Bronchial epithelial cell (primary cell): Measurements from ENCODE around the gene CCDC121. TPM values are rescaled to one million over a fixed set of nuclear protein-coding genes. Genes with fewer than 3 reads are reported as not detected.

Experiments
- DNase-seq: peaks from one replicate; pipeline ENCODE4 v3.0.0-alpha.2; 2010; ENCODE audit warnings: low read depth
- FAIRE-seq: peaks from 2 replicates; lab custom pipeline; 2011; peaks lifted over from hg19 to GRCh38; lab: Jason Lieb, UNC
- H3K27me3 ChIP-seq: 2 replicates; pipeline ENCODE4 v1.5.1; 2011; ENCODE audit warnings: low read length; ENCODE audit not compliant: control insufficient read depth, insufficient read depth
- H3K36me3 ChIP-seq: 2 replicates; pipeline ENCODE4 v1.5.1; 2011; ENCODE audit warnings: low read length; ENCODE audit not compliant: control insufficient read depth, insufficient read depth
- H3K4me3 ChIP-seq: 2 replicates; pipeline ENCODE4 v1.5.1; 2011; ENCODE audit warnings: mild to moderate bottlenecking, low read depth, low read length, control low read depth
- CTCF ChIP-seq: IDR thresholded peaks from 2 replicates; pipeline ENCODE4 v1.5.1; 2011; ENCODE audit warnings: mild to moderate bottlenecking, moderate library complexity, low read length, control low read depth, inconsistent platforms; ENCODE audit not compliant: insufficient read depth, severe bottlenecking
- total RNA-seq: library from RNA; depleted of rRNA; stranded (reverse); fragments of >200 nt; gene quantifications from 2 replicates; pipeline ENCODE4 v1.2.1, GENCODE V29; 2014

CCDC121 gene
- total RNA-seq, 1 donor from 2014 or later = 0.79 TPM

DNA sequence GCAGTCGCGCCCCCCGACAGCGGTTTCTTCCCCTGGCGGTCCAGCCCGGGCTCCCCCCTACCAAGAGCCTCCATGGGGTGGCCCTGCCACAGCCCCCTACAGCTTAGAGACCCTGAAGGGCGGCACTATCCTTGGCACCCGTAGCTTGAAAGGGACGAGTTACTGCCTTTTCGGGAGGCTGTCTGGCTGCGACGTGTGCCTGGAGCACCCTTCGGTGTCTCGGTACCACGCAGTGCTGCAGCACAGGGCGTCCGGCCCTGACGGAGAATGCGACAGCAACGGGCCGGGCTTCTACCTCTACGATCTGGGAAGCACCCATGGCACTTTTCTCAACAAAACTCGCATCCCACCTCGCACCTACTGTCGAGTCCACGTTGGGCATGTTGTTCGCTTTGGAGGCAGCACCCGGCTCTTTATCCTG, 35.4 kb upstream of the CCDC121 start:
- FAIRE-seq = no peak

DNA sequence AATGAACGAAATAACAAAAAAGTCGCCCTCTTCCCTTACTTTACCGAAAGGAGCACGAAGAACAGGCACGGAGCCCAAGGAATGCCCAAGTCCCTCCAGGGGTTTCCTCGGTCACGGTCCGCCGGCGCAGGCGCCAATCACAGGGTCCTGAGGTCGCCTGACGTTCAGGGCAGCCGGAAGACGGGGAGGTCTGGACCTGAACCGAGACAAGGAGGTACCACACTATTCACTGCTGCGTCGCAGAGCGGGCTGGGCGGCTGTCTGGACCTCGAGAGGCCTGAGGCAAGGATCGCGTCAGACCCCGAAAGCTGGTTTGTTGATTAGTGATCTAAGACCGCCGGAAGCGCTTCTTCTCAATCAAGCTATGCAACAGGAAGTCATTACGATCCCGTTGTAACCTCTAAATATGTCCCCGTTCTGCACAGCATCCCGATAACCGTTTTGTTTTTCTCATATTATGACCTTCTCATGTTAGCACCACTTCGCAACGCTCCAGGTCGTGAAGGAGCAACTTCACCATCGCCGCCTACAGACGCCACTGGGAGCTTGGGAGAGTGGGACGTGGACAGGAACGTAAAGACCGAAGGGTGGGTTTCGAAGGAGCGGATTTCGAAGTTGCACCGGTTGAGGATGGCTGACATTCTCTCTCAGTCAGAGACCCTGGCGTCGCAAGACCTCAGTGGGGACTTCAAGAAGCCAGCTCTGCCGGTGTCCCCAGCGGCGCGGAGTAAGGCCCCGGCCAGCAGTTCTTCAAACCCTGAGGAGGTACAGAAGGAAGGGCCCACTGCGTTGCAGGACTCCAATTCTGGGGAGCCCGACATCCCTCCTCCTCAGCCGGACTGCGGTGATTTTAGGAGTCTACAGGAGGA, 34.7 kb upstream of the CCDC121 start, which contains the start of the genes SLC4A1AP and SUPT7L:
TSS of gene SLC4A1AP (plus strand) at position 605 of the 869 bp plus-strand sequence. CDS start at position 631, 26 bp downstream.
TSS of gene SUPT7L (minus strand) at position 330 of the 869 bp plus-strand sequence. CDS start 1,422 bp downstream, outside the sequence.
- FAIRE-seq (peak; percentile 28), DNase-seq (peak; percentile 79)
- H3K27me3 ChIP-seq = no peaks in the 10 kb centered on the region
- peaks cover 10% of the 10 kb centered on the region for H3K36me3 ChIP-seq
- no peak for TF ChIP-seq CTCF
- peak within 1 kb of the TSS; percentile 88 for H3K4me3 ChIP-seq

More for the DNA sequence above, 35.4 kb upstream of the CCDC121 start:
- TF ChIP-seq CTCF = peak; percentile 11
- H3K27me3 ChIP-seq = no peaks in the 10 kb centered on the region
- DNase-seq = no peak
- peak overlapping the region; percentile 88 for H3K4me3 ChIP-seq
- H3K36me3 ChIP-seq = peaks cover 10% of the 10 kb centered on the region

- FAIRE-seq (no peak), DNase-seq (no peak)
- no peak overlapping the region for H3K4me3 ChIP-seq
- no peak for TF ChIP-seq CTCF
- H3K36me3 ChIP-seq = peaks cover 9% of the 10 kb centered on the region
- H3K27me3 ChIP-seq = no peaks in the 10 kb centered on the region
Observed at GRCh38 chr2:27661371-27661770, 32.6 kb upstream of the CCDC121 start.

DNA sequence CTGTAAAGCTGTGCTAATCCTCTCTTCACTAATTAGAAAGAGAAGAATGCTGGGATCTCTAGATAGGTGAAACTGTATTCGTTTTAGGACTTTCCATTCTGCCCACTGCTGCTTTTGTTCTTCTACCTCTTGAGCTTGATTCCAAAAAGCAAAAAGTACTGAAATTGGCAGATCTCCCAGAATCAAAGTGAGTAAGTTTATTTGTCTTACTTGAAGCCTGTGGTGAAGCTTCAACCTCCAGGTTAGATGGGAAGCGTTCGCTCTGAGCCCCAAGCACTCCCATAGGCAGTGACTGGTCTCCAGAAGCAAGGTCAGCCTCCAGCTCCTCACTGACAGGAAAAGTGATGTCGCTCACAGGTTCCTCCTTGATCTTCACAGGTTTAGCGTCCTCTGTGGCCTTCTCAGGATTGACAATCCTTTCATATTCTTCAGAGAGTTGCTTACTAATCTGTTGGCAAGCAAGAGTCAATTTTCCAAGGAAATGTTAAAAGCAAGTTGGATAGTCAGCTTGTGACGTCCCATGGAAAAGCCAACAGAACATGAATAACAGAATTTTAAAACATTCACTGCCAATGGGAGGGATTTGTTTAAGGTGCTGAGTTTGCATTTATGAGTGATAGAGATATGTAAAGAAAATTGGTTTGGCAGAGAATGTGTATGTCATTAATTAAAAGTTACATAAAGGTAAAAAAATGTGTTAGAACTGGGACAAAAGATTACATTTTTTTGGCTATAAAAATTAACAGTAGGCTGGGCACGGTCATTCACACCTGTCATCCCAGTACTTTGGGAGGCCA, 26.5 kb upstream of the CCDC121 start:
- peaks cover 3% of the 10 kb centered on the region for H3K36me3 ChIP-seq
- no peaks in the 10 kb centered on the region for H3K27me3 ChIP-seq
- no peak for TF ChIP-seq CTCF
- no peak overlapping the region for H3K4me3 ChIP-seq
- FAIRE-seq = peak; percentile 28
- peak; percentile 81 for DNase-seq

DNA sequence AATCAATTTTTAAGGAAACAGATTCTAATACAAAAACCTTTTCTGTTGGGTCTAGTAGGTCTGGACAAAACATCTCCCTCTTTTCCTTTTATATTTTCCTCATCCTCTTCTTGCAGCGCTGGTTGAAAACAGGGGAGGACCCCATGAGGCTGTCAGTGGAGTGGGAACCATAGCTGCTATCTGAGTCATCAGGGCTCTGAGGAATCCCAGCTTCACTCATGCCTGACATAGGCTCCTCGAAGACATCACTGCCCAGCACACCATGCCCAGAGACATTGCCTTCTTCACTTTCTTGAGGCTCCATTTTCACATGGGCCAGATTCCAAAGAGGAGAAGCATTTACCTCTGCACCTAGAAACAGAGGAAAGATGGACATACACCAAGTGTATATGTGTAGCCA, 24.6 kb upstream of the CCDC121 start:
- no peaks in the 10 kb centered on the region for H3K27me3 ChIP-seq
- FAIRE-seq (no peak), DNase-seq (peak; percentile 52)
- TF ChIP-seq CTCF = no peak
- peaks cover 1% of the 10 kb centered on the region for H3K36me3 ChIP-seq
- no peak overlapping the region for H3K4me3 ChIP-seq
